Measurements from ENCODE around the gene DHRS2. TPM values are rescaled to one million over a fixed set of nuclear protein-coding genes. Genes with fewer than 3 reads are reported as not detected.

Gene DHRS2
- total and polyA plus RNA-seq, 2 of the 13 experiments (the other 11 are each of a cell fraction or from before 2014, with no cell fraction given): 1,621 to 3,021 TPM

DNA sequence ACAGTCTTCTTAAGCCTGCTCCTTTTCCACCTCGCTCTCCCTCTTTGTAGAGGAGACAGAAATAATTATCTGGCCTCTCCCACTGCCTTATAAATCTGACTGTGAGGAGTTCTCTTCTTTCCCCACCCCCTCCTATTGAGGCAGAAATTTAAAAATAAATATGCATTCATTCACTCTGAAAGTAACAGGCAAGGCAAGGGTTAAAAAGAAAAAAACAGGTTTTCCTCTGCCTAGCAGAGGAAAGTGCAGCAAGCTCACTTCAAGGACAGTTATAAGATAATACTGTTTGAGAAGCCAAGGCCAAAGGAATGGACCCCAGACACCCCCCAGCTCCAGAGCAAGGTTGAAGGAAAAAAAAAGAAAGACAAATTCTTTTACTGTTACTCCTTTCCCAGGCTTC, 56.3 kb downstream of the DHRS2 start:
- no peak overlapping the region for H3K4me3 ChIP-seq (replicated peaks in 1 of 3; ENCODE audit: insufficient read depth in 1 of 3, low read depth in 2 of 3, low read length in 3 of 3)
- H3K27me3 ChIP-seq (ENCODE audit: control insufficient read depth in 1 of 2, insufficient read depth in 2 of 2, low read length in 2 of 2): no peaks in the 10 kb centered on the region
- ATAC-seq (no peak), FAIRE-seq (no peak), DNase-seq (ENCODE audit: low spot score) (no peak)
- H4K20me1 ChIP-seq (ENCODE audit: insufficient read depth, low read length): no peaks in the 10 kb centered on the region
- intact Hi-C loops (cut with micrococcal nuclease; ENCODE audit: unreplicated experiment): loop anchor here (10.0 kb wide), 1 partner anchor 1802 kb away; no protein-coding TSS in a partner anchor
- H3K4me2 ChIP-seq (ENCODE audit: low read depth, low read length): no peak overlapping the region
- H3K79me2 ChIP-seq (ENCODE audit: insufficient read depth, low read length): no peaks in the 10 kb centered on the region
- H3K4me1 ChIP-seq (ENCODE audit: insufficient read depth, low read length): peaks cover 73% of the 10 kb centered on the region
- no peak overlapping the region for H2AFZ ChIP-seq (ENCODE audit: low read length)
- ChIA-PET CTCF (ENCODE audit: low intra/inter-chr PET ratio, low total read pairs) (no interaction called here), POLR2A (interaction anchor here (1.0 to 5.4 kb wide), 5 partner anchors 47 to 621 kb away, joined by 3 to 60 read pairs (median 3); partner anchors contain the start of genes DCAF11, DHRS2 and NRL)
- no peak overlapping the region for H3K27ac ChIP-seq (ENCODE audit: extremely low read length, insufficient read depth, low read length)
- no TSS peak for BruUV-seq (replicated peaks)
- H3K9me3 ChIP-seq (ENCODE audit: low read length): peaks cover 10% of the 10 kb centered on the region; the same call in 1 of the 2 replicates
- H3K36me3 ChIP-seq (replicated peaks in 1 of 2; ENCODE audit: control insufficient read depth in 1 of 2, insufficient read depth in 2 of 2, low read length in 2 of 2): no peaks in the 10 kb centered on the region
- TF ChIP-seq ZNF652 (CRISPR knock-in tag; IDR thresholded peaks at IDR 0.05; ENCODE audit: borderline replicate concordance, low read depth) (peak; percentile 96), CREM (IDR thresholded peaks at IDR 0.05) (peak; percentile 4; the same call in 1 of the 2 replicates), CREM (CRISPR knock-in tag; IDR thresholded peaks at IDR 0.05) (no peak), ZNF776 (CRISPR knock-in tag; IDR thresholded peaks at IDR 0.05) (no peak), ZNF224 (CRISPR knock-in tag; IDR thresholded peaks at IDR 0.05) (no peak), EP300 (IDR thresholded peaks at IDR 0.05; ENCODE audit: low read depth in 2 of 2, low read length in 2 of 2) (0 out of 4 replicates have a peak, but pooled peaks of 1 of the 2 experiments have one; percentile 41), EP300 (CRISPR knock-in tag; IDR thresholded peaks at IDR 0.05; ENCODE audit: borderline replicate concordance) (no peak), ZNF761 (CRISPR knock-in tag; conservative IDR thresholded peaks at IDR 0.05) (no peak), ZNF362 (CRISPR knock-in tag; IDR thresholded peaks at IDR 0.05; ENCODE audit: borderline replicate concordance) (peak; percentile 83; the same call in 1 of the 2 replicates), NCOA2 (CRISPR knock-in tag; IDR thresholded peaks at IDR 0.05) (peak; percentile 12; the same call in 1 of the 2 replicates), TSC22D2 (CRISPR knock-in tag; IDR thresholded peaks at IDR 0.05; ENCODE audit: borderline replicate concordance) (0 out of 2 replicates have a peak, but pooled peaks have one; percentile 34)
- no peak overlapping the region for H3K9ac ChIP-seq (ENCODE audit: insufficient read depth, low read depth, low read length)
- in situ Hi-C loops (cut with HindIII; ENCODE audit: extremely low pct_ligation_motif_present, low pct_unique_long_range_greater_than_20kb): no loop called here
- 73% methylated on average over 1 of the region's 1 CpG for WGBS (ENCODE audit: low lambda C conversion rate)

Data from HepG2 (cell line).